ENCODE results near the gene SRGAP2B.
"Not testable (repeated sequence)": the region's sequence is repeated elsewhere in the genome, so short reads cannot be mapped to it uniquely, and the experiment has no call there.

DNA sequence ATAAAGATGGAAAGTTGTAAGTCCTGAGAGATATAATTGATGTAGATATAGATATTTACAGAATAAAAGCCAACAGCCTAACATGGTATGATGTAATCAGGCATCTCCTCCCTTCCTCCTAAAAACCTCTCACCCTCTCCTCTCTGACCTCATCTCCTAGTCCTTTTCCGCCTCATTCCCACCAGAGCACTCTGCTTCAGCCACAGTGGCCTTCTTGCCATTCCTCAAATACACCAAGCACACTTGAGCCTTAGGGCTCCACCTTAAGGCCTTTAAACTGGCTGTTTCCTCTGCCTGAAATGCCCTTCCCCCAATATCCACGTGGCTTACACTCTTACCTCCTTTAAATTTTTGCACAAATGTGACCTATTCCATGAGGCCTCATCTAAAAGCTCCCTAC is 75.4 kb downstream of the SRGAP2B start:
- TF ChIP-seq, protein P1, sequence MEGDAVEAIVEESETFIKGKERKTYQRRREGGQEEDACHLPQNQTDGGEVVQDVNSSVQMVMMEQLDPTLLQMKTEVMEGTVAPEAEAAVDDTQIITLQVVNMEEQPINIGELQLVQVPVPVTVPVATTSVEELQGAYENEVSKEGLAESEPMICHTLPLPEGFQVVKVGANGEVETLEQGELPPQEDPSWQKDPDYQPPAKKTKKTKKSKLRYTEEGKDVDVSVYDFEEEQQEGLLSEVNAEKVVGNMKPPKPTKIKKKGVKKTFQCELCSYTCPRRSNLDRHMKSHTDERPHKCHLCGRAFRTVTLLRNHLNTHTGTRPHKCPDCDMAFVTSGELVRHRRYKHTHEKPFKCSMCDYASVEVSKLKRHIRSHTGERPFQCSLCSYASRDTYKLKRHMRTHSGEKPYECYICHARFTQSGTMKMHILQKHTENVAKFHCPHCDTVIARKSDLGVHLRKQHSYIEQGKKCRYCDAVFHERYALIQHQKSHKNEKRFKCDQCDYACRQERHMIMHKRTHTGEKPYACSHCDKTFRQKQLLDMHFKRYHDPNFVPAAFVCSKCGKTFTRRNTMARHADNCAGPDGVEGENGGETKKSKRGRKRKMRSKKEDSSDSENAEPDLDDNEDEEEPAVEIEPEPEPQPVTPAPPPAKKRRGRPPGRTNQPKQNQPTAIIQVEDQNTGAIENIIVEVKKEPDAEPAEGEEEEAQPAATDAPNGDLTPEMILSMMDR (IDR thresholded peaks at IDR 0.05), result not testable (repeated sequence)
- not testable (repeated sequence) for TF ChIP-seq ZFX (IDR thresholded peaks at IDR 0.05; ENCODE audit: borderline replicate concordance)

Measured in 22Rv1 (cell line).